Endothelial cell of umbilical vein (primary cell): Measurements from ENCODE around the gene APOL4. TPM values are rescaled to one million over a fixed set of nuclear protein-coding genes. Genes with fewer than 3 reads are reported as not detected.

Source experiments
- BruUV-seq: library from RNA; stranded (reverse); fragments of 400-500 nt; replicated peaks from 2 replicates; lab custom pipeline; 2021; lab: Mats Ljungman, UMichigan
- CTCF ChIA-PET: fragments of 300-600, 350-600 bp; sonication (Branson Sonifier 250); formaldehyde crosslinking; loops from one replicate; lab custom pipeline; 2021; ENCODE audit warnings: antibody characterized with exemption, inconsistent platforms; lab: Charles Lee
- POLR2A ChIA-PET: fragments of 300-600, 350-600 bp; sonication (Branson Sonifier 250); formaldehyde crosslinking; loops from one replicate; lab custom pipeline; 2021; ENCODE audit warnings: antibody characterized with exemption, inconsistent platforms; lab: Charles Lee
- DNase-seq: peaks from one replicate; pipeline ENCODE4 v3.0.0-alpha.2; 2011; ENCODE audit warnings: low read depth, low spot score
- FAIRE-seq: peaks from 2 replicates; lab custom pipeline; 2011; peaks lifted over from hg19 to GRCh38; lab: Jason Lieb, UNC
- H2AFZ ChIP-seq: 2 replicates; pipeline ENCODE4 v1.6.0; 2012; ENCODE audit warnings: low read depth, low read length, control low read depth, inconsistent platforms
- H3K27ac ChIP-seq: 2 replicates; pipeline ENCODE4 v1.5.1; 2011; ENCODE audit warnings: low read depth, mild to moderate bottlenecking, control low read depth, low read length, moderate library complexity; ENCODE audit not compliant: insufficient read depth
- H3K27me3 ChIP-seq, 2 experiments: 2 replicates each; pipeline versions ENCODE4 v1.6.0 to v1.6.1; 2011; ENCODE audit warnings: low read length in 2 of 2, mixed read lengths in 1 of 2; ENCODE audit not compliant: control insufficient read depth in 2 of 2, insufficient read depth in 2 of 2
- H3K36me3 ChIP-seq, 2 experiments: 2 replicates in 1 of 2; 3 replicates in 1 of 2; pipeline ENCODE4 v1.5.1; 2011; ENCODE audit warnings: low read length in 2 of 2, mild to moderate bottlenecking in 1 of 2, moderate library complexity in 1 of 2; ENCODE audit not compliant: control insufficient read depth in 2 of 2, insufficient read depth in 2 of 2; ENCODE audit errors: extremely low read depth in 1 of 2
- H3K4me1 ChIP-seq: 3 replicates; pipeline ENCODE4 v1.5.1; 2011; ENCODE audit warnings: mild to moderate bottlenecking, low read length; ENCODE audit not compliant: control insufficient read depth, insufficient read depth; ENCODE audit errors: extremely low read depth
- H3K4me2 ChIP-seq: 2 replicates; pipeline ENCODE4 v1.6.1; 2011; ENCODE audit warnings: low read length, control low read depth, mixed read lengths; ENCODE audit not compliant: insufficient read depth
- H3K4me3 ChIP-seq, 3 experiments: fragments of 200-600 bp in 1 of 3; sonication (generic), shearing (Covaris generic) in 1 of 3; replicated peaks in 1 of 3; 2 replicates each; pipeline ENCODE4 v1.5.1; 2011 to 2016; ENCODE audit warnings: control low read depth in 3 of 3, low read length in 3 of 3, mild to moderate bottlenecking in 2 of 3, inconsistent platforms in 1 of 3, low read depth in 1 of 3, moderate library complexity in 1 of 3; ENCODE audit not compliant: insufficient read depth in 1 of 3
- H3K79me2 ChIP-seq: 2 replicates; pipeline ENCODE4 v1.6.0; 2012; ENCODE audit warnings: low read length, inconsistent platforms; ENCODE audit not compliant: control insufficient read depth, insufficient read depth
- H3K9ac ChIP-seq: replicated peaks from 2 replicates; pipeline ENCODE3; 2011; ENCODE audit warnings: low read length, control low read depth; ENCODE audit not compliant: insufficient read depth; ENCODE audit errors: extremely low read depth
- H3K9me1 ChIP-seq: replicated peaks from 3 replicates; pipeline ENCODE4 v1.6.0; 2011; ENCODE audit warnings: mild to moderate bottlenecking, low read length; ENCODE audit not compliant: control insufficient read depth, insufficient read depth; ENCODE audit errors: extremely low read depth
- H3K9me3 ChIP-seq: replicated peaks from 2 replicates; pipeline ENCODE4 v1.5.1; 2012; ENCODE audit warnings: low read length, inconsistent platforms; ENCODE audit not compliant: control insufficient read depth, insufficient read depth
- H4K20me1 ChIP-seq: replicated peaks from 2 replicates; pipeline ENCODE3; 2011; ENCODE audit warnings: mild to moderate bottlenecking, low read length; ENCODE audit not compliant: control insufficient read depth, insufficient read depth; ENCODE audit errors: extremely low read depth
- CTCF ChIP-seq, 2 donors: IDR thresholded peaks; 1 replicate in 1 of 2; 2 replicates in 1 of 2; pipeline ENCODE4 v1.5.1; 2011; ENCODE audit warnings: low read length in 2 of 2, mild to moderate bottlenecking in 2 of 2, moderate library complexity in 2 of 2, control low read depth in 1 of 2, inconsistent platforms in 1 of 2, low read depth in 1 of 2; ENCODE audit not compliant: insufficient read depth in 1 of 2; ENCODE audit errors: extremely low read depth in 1 of 2
- EZH2 ChIP-seq: IDR thresholded peaks from 2 replicates; pipeline ENCODE4 v1.6.1; 2012; ENCODE audit warnings: borderline replicate concordance, low read depth, mild to moderate bottlenecking, moderate library complexity, low read length, inconsistent platforms; ENCODE audit not compliant: severe bottlenecking
- FOS ChIP-seq: IDR thresholded peaks from 2 replicates; pipeline ENCODE4 v1.6.1; 2011; ENCODE audit warnings: mild to moderate bottlenecking, low read length, moderate library complexity, borderline replicate concordance; ENCODE audit not compliant: insufficient read depth
- GATA2 ChIP-seq: IDR thresholded peaks from 2 replicates; pipeline ENCODE4 v1.7.0; 2011; ENCODE audit warnings: low read depth, mild to moderate bottlenecking, moderate library complexity, mixed read lengths, low read length; ENCODE audit not compliant: insufficient read length, insufficient read depth
- JUN ChIP-seq: IDR thresholded peaks from 2 replicates; pipeline ENCODE4 v1.6.1; 2011; ENCODE audit warnings: borderline replicate concordance, low read depth; ENCODE audit not compliant: insufficient read length, insufficient read depth
- MAX ChIP-seq: IDR thresholded peaks from 2 replicates; pipeline ENCODE4 v1.6.1; 2011; ENCODE audit not compliant: insufficient read depth, insufficient read length
- MYC ChIP-seq: IDR thresholded peaks from one replicate; pipeline ENCODE4 v1.6.1; 2011; ENCODE audit warnings: mild to moderate bottlenecking, low read depth, low read length
- POLR2A ChIP-seq: IDR thresholded peaks from 2 replicates; pipeline ENCODE4 v1.6.1; 2012; ENCODE audit warnings: low read depth, mild to moderate bottlenecking, control low read depth, low read length
- POLR2AphosphoS5 ChIP-seq: IDR thresholded peaks from 2 replicates; pipeline ENCODE4 v1.6.1; 2012; ENCODE audit warnings: low read depth, mild to moderate bottlenecking, control low read depth, low read length, moderate library complexity; ENCODE audit not compliant: insufficient read depth
- dilution Hi-C: fragments of 300-500 bp; cut with MboI; formaldehyde crosslinking; loops from one replicate; pipeline ENCODE4 v1.15.0; 2019; ENCODE audit warnings: low sequenced_read_pairs; ENCODE audit not compliant: extremely low pct_ligation_motif_present
- intact Hi-C: fragments of 100-400 bp; cut with micrococcal nuclease; formaldehyde crosslinking; loops from one replicate; pipeline ENCODE4 v1.10.0; 2022
- polyA plus RNA-seq, 4 experiments: library from polyadenylated mRNA; depleted of rRNA in 3 of 4; stranded (reverse) in 3 of 4; unstranded in 1 of 4; fragments of >200 nt; gene quantifications; 2 replicates each; pipeline versions ENCODE4 v1.2.1 to v1.2.3, GENCODE V29; 2011 to 2012; ENCODE audit warnings: missing spikeins in 1 of 4
- total RNA-seq: library from RNA; stranded (reverse); gene quantifications from 2 replicates; pipeline ENCODE4 v1.2.3, GENCODE V29; 2021

The APOL4 gene
- total and polyA plus RNA-seq, 2 donors (not counting 3 experiments of a cell fraction or from before 2014, with no cell fraction given): 0.33 to 0.97 TPM

- Histone ChIP-seq H3K9me1 (no peaks in the 10 kb centered on the region), H3K9ac (no peak overlapping the region), H3K4me2 (no peak overlapping the region), H3K79me2 (no peaks in the 10 kb centered on the region), H3K9me3 (no peaks in the 10 kb centered on the region), H3K36me3 (no peaks in the 10 kb centered on the region), H4K20me1 (no peaks in the 10 kb centered on the region), H3K4me3 (no peak overlapping the region), H3K27ac (no peak overlapping the region), H2AFZ (no peak overlapping the region), H3K27me3 (peaks cover 37 to 43% of the 10 kb centered on the region in 2 experiments), H3K4me1 (no peaks in the 10 kb centered on the region)
- ChIA-PET POLR2A (no interaction called here), CTCF (interaction anchor here (1.2 kb wide), 1 partner anchor 64 kb away, joined by 3 read pairs; no protein-coding TSS in a partner anchor)
- intact Hi-C loops (no loop called here), dilution Hi-C loops (no loop called here)
- no peak for DNase-seq
- no TSS peak for BruUV-seq
- FAIRE-seq: no peak
- TF ChIP-seq FOS (no peak), JUN (no peak), MAX (no peak), EZH2 (no peak)
These were observed 12.0 kb upstream of the APOL4 start for GRCh38 chr22:36213586-36213985.

GRCh38 chr22:36212901-36213300 is 11.3 kb upstream of the APOL4 start:
- CTCF ChIA-PET: interaction anchor here (1.2 to 2.6 kb wide), 2 partner anchors 18 to 65 kb away, joined by 3 to 9 read pairs; no protein-coding TSS in a partner anchor
- intact Hi-C loops (no loop called here), dilution Hi-C loops (no loop called here)
- FAIRE-seq (no peak), DNase-seq (no peak)
- Histone ChIP-seq H3K27ac (no peak overlapping the region), H3K4me2 (no peak overlapping the region), H3K9me1 (no peaks in the 10 kb centered on the region), H3K9ac (no peak overlapping the region), H4K20me1 (no peaks in the 10 kb centered on the region), H3K27me3 (peaks cover 34 to 49% of the 10 kb centered on the region in 2 experiments), H3K79me2 (no peaks in the 10 kb centered on the region), H3K4me3 (no peak overlapping the region), H2AFZ (no peak overlapping the region), H3K9me3 (no peaks in the 10 kb centered on the region), H3K4me1 (no peaks in the 10 kb centered on the region), H3K36me3 (no peaks in the 10 kb centered on the region)
- TF ChIP-seq POLR2AphosphoS5 (no peak), POLR2A (no peak), JUN (no peak), GATA2 (no peak), FOS (no peak), MAX (no peak), CTCF (IDR thresholded peaks at IDR 0.05; ENCODE audit: extremely low read depth in 1 of 2, insufficient read depth in 1 of 2, low read depth in 1 of 2, low read length in 2 of 2) (no peak), MYC (no peak), EZH2 (no peak)
- POLR2A ChIA-PET: no interaction called here
- BruUV-seq: no TSS peak
